NCI-H524 treated with DMSO at 0.1 percent for 48 hours (cell line): Measurements from ENCODE around the gene ETDC.

Experiments
- DNase-seq: peaks from one replicate; lab custom pipeline; 2025; lab: John Stamatoyannopoulos, UW

Gene ETDC

DNA sequence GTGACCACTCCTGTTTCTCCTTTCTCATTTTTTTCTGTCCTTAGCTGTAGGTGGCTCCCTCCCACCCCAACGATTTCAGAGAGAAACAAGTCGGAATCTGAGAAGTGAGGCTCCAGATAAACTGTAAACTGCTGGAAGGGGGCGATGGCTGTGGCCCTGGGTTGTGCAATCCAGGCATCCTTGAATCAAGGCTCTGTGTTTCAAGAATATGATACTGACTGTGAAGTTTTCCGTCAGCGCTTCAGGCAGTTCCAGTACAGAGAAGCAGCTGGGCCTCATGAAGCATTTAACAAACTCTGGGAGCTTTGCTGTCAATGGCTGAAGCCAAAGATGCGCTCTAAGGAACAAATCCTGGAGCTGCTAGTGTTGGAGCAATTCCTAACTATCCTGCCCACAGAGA is 37.7 kb downstream of the ETDC start:
- no peak for DNase-seq

DNA sequence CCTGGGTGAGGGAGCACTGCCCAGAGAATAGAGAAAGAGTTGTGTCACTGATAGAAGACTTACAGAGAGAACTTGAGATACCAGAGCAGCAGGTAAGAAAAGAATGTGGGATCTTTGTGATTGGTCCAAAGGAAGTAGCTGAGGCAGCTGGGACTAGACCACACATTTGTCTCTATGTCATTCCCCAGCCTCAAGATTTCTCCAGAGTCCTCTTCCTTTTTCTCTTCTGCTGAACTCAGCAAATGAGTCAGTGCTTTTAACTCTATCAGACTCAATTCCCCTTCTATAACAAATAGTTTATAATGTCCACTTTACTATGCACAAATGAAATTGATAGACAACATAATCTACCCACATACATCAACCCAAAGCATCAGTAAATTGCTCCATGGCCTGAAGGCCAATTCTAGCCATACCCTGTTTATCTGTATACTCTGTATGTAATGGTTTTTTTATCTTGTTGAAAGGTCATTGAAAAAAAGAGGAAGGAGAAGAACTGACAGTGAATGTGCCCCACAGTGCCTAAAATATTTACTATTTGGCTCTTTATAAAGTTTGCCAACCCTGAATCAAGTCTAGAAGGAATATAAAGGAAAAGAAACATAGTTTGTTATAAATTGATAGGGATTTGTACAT is 38.2 kb downstream of the ETDC start:
- no peak for DNase-seq

DNA sequence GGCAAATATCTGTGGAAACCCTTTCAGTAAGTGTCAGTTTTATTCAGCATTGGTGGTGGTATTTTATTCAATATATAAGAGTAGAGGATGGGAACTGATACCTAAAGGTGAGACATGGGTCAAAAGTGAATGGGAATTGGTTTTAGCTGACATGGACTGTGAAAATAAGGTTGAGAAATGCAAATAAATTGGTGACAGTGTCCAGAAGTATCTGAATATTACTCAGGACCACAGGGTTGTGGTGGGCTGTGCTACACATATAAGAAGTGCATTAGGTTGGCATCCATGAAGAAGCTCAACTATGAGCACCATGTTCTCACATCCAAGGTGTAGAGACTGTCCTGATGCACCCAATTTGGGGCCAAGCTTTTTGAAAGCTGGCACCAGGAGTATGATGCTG is 45.0 kb downstream of the ETDC start:
- DNase-seq = no peak
